ENCODE results near the gene MCUB. TPM values are rescaled to one million over a fixed set of nuclear protein-coding genes. Genes with fewer than 3 reads are reported as not detected.

The MCUB gene
- total and polyA plus RNA-seq, 9 of the 15 experiments (the other 6 are each of a cell fraction or from before 2014, with no cell fraction given), result 1.4 to 21.5 (median 5.4) TPM

DNA sequence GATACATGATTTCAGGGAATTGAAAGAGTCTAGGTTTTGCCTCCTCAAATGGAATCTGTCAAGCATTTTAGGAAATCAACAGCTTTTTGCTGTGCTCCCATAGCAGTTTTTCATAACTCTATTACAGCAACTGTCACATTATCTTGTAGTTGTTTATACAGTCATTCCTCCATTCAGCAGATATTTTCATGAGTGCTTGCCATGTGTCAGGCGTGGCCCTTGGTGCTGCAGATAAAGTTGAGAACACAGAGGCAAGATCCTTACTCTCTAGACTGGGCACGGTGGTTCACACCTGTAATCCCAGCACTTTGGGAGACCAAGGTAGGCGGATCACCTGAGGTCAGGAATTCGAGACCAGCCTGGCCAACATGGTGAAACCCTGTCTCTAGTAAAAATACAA is 67.3 kb downstream of the MCUB start:
- in situ Hi-C loops (cut with MboI) (no loop called here), intact Hi-C loops (cut with micrococcal nuclease) (no loop called here)
- H3K9me1 ChIP-seq (ENCODE audit: control insufficient read depth, insufficient read depth, low read length), result no peaks in the 10 kb centered on the region
- WGBS (ENCODE audit: insufficient coverage, low coverage, missing lambda C conversion rate), result 4% methylated on average over 3 of the region's 4 CpGs
- no peaks in the 10 kb centered on the region for H4K20me1 ChIP-seq (replicated peaks; ENCODE audit: control insufficient read depth, insufficient read depth, low read length)
- H3K4me1 ChIP-seq (replicated peaks in 1 of 2; ENCODE audit: control insufficient read depth in 2 of 2, insufficient read depth in 2 of 2, low read length in 2 of 2), result no peaks in the 10 kb centered on the region; a peak in 1 of 5 replicates
- POLR2A ChIA-PET, result no interaction called here
- CTCF ChIA-PET (ENCODE audit: low intra/inter-chr PET ratio), result no interaction called here
- no peak overlapping the region for H3K27ac ChIP-seq (ENCODE audit: extremely low read depth, low read depth, low read length)
- TF ChIP-seq CBX8 (IDR thresholded peaks at IDR 0.05; ENCODE audit: borderline replicate concordance, extremely low read depth, low read depth, low read length, poor library complexity, severe bottlenecking) (no peak), CBFA2T3 (IDR thresholded peaks at IDR 0.05) (0 out of 2 replicates have a peak, but pooled peaks have one; percentile 2)
- no peak overlapping the region for H2AFZ ChIP-seq (ENCODE audit: low read depth, low read length)
- H3K4me2 ChIP-seq (ENCODE audit: insufficient read depth, low read length), result no peak overlapping the region
- no peaks in the 10 kb centered on the region for H3K36me3 ChIP-seq (ENCODE audit: control insufficient read depth, insufficient read depth, low read length)
- FAIRE-seq (no peak), DNase-seq (ENCODE audit: extremely low read depth in 1 of 4, low spot score in 3 of 4) (no peak), ATAC-seq (no peak)
- H3K27me3 ChIP-seq (ENCODE audit: control insufficient read depth in 2 of 2, insufficient read depth in 2 of 2, low read length in 2 of 2), result peaks cover 6 to 12% of the 10 kb centered on the region in 2 experiments
- BruUV-seq (replicated peaks), result no TSS peak
- no peak overlapping the region for H3K9ac ChIP-seq (ENCODE audit: insufficient read depth in 1 of 2, low read depth in 2 of 2, low read length in 2 of 2)
- no peaks in the 10 kb centered on the region for H3K9me3 ChIP-seq (replicated peaks; ENCODE audit: control insufficient read depth, insufficient read depth, low read depth, low read length)
- no peaks in the 10 kb centered on the region for H3K79me2 ChIP-seq (ENCODE audit: control insufficient read depth, insufficient read depth, low read length)
- no peak overlapping the region for H3K4me3 ChIP-seq

GRCh38 chr4:109629775-109630174 is 69.7 kb downstream of the MCUB start:
- ChIA-PET POLR2A (interaction anchor here (0.7 to 1.5 kb wide), 3 partner anchors 11 to 61 kb away, joined by 4 to 5 read pairs (median 4); no protein-coding TSS in a partner anchor), CTCF (ENCODE audit: low intra/inter-chr PET ratio) (no interaction called here)
- ATAC-seq (no peak), DNase-seq (ENCODE audit: extremely low read depth in 1 of 4, low spot score in 3 of 4) (no peak), FAIRE-seq (no peak)
- Histone ChIP-seq H3K9me1 (ENCODE audit: control insufficient read depth, insufficient read depth, low read length) (no peaks in the 10 kb centered on the region), H3K36me3 (ENCODE audit: control insufficient read depth, insufficient read depth, low read length) (no peaks in the 10 kb centered on the region), H3K27me3 (ENCODE audit: control insufficient read depth in 2 of 2, insufficient read depth in 2 of 2, low read length in 2 of 2) (peaks cover 5 to 6% of the 10 kb centered on the region in 2 experiments), H3K27ac (ENCODE audit: extremely low read depth, low read depth, low read length) (no peak overlapping the region), H3K9me3 (replicated peaks; ENCODE audit: control insufficient read depth, insufficient read depth, low read depth, low read length) (no peaks in the 10 kb centered on the region), H3K4me1 (replicated peaks in 1 of 2; ENCODE audit: control insufficient read depth in 2 of 2, insufficient read depth in 2 of 2, low read length in 2 of 2) (no peaks in the 10 kb centered on the region; a peak in 2 of 5 replicates), H2AFZ (ENCODE audit: low read depth, low read length) (no peak overlapping the region), H3K4me2 (ENCODE audit: insufficient read depth, low read length) (no peak overlapping the region), H3K4me3 (no peak overlapping the region), H4K20me1 (replicated peaks; ENCODE audit: control insufficient read depth, insufficient read depth, low read length) (no peaks in the 10 kb centered on the region), H3K79me2 (ENCODE audit: control insufficient read depth, insufficient read depth, low read length) (no peaks in the 10 kb centered on the region), H3K9ac (ENCODE audit: insufficient read depth in 1 of 2, low read depth in 2 of 2, low read length in 2 of 2) (no peak overlapping the region)
- in situ Hi-C loops (cut with MboI), result no loop called here
- BruUV-seq (replicated peaks), result no TSS peak
- intact Hi-C loops (cut with micrococcal nuclease), result no loop called here
- WGBS (ENCODE audit: insufficient coverage, low coverage, missing lambda C conversion rate), result 3% methylated on average over 4 of the region's 4 CpGs
- TF ChIP-seq E2F3 (CRISPR knock-in tag; IDR thresholded peaks at IDR 0.05), result no peak
- no peak for TF ChIP-seq SOX6 (IDR thresholded peaks at IDR 0.05)
- no peak for TF ChIP-seq FOS (IDR thresholded peaks at IDR 0.05; ENCODE audit: extremely low read depth, insufficient read length)
- TF ChIP-seq HNRNPUL1 (IDR thresholded peaks at IDR 0.05; ENCODE audit: low read length), result no peak
- no peak for TF ChIP-seq ZNF384 (IDR thresholded peaks at IDR 0.05; ENCODE audit: low read depth, low read length)
- no peak for TF ChIP-seq ZFPM2 (CRISPR knock-in tag; IDR thresholded peaks at IDR 0.05)
- no peak for TF ChIP-seq EGR1 (conservative IDR thresholded peaks at IDR 0.05)
- no peak for TF ChIP-seq GTF2E2 (tag; IDR thresholded peaks at IDR 0.05)
- no peak for TF ChIP-seq NR1H2 (CRISPR knock-in tag; IDR thresholded peaks at IDR 0.05)
- TF ChIP-seq HCFC1 (IDR thresholded peaks at IDR 0.05; ENCODE audit: low read depth, low read length), result no peak
- no peak for TF ChIP-seq ARID1B (IDR thresholded peaks at IDR 0.05)
- TF ChIP-seq FIP1L1 (IDR thresholded peaks at IDR 0.05; ENCODE audit: low read depth, low read length, poor library complexity, severe bottlenecking), result no peak
- no peak for TF ChIP-seq HDGF (IDR thresholded peaks at IDR 0.05)
- TF ChIP-seq ZNF274 (IDR thresholded peaks at IDR 0.05; ENCODE audit: borderline replicate concordance, low read depth, low read length), result no peak
- no peak for TF ChIP-seq FOSL1 (tag; conservative IDR thresholded peaks at IDR 0.05)
- TF ChIP-seq, protein P1, sequence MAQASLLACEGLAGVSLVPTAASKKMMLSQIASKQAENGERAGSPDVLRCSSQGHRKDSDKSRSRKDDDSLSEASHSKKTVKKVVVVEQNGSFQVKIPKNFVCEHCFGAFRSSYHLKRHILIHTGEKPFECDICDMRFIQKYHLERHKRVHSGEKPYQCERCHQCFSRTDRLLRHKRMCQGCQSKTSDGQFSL (CRISPR knock-in tag; IDR thresholded peaks at IDR 0.05), result no peak
- TF ChIP-seq, protein P1 (tag; IDR thresholded peaks at IDR 0.05), result no peak
- TF ChIP-seq NCOA6 (IDR thresholded peaks at IDR 0.05), result no peak
